ENCODE data around the gene SPATS2. TPM values are rescaled to one million over a fixed set of nuclear protein-coding genes. Genes with fewer than 3 reads are reported as not detected.

Gene SPATS2
- total and polyA plus RNA-seq, 11 donors = 3.0 to 9.1 (median 5.7) TPM

DNA sequence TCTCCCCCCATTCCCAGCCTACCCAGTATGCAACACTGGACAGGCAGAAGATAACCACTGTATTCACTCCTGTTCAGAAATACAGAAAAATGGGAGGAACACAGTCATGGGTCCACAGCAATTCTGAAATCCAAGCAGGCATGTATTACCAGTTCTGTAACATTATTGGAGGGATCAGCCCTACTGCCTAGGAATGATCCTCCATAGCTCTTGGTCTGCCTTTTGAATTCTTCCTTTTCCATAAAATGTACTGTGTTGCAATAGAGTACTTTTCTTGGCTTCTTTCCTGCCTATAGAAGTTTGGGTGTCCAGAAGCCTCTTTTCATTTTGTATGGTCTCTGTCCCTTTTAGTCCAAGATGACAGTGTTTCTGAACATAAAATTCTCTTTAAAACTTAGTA is 46.5 kb downstream of the SPATS2 start:
- Histone ChIP-seq H3K27ac (no peak overlapping the region), H3K36me3 (no peaks in the 10 kb centered on the region), H3K4me3 (no peak overlapping the region), H3K4me1 (peaks cover 0 to 6% (median under 1%) of the 10 kb centered on the region in 12 donors), H3K27me3 (no peaks in the 10 kb centered on the region), H3K9me3 (no peaks in the 10 kb centered on the region)
- ATAC-seq = no peak
- TF ChIP-seq, protein P1, sequence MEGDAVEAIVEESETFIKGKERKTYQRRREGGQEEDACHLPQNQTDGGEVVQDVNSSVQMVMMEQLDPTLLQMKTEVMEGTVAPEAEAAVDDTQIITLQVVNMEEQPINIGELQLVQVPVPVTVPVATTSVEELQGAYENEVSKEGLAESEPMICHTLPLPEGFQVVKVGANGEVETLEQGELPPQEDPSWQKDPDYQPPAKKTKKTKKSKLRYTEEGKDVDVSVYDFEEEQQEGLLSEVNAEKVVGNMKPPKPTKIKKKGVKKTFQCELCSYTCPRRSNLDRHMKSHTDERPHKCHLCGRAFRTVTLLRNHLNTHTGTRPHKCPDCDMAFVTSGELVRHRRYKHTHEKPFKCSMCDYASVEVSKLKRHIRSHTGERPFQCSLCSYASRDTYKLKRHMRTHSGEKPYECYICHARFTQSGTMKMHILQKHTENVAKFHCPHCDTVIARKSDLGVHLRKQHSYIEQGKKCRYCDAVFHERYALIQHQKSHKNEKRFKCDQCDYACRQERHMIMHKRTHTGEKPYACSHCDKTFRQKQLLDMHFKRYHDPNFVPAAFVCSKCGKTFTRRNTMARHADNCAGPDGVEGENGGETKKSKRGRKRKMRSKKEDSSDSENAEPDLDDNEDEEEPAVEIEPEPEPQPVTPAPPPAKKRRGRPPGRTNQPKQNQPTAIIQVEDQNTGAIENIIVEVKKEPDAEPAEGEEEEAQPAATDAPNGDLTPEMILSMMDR (IDR thresholded peaks at IDR 0.05) = no peak
- TF ChIP-seq POLR2A (IDR thresholded peaks at IDR 0.05) = no peak
- intact Hi-C loops (cut with DNase I) = no loop called here
- no peak for DNase-seq

- intact Hi-C loops (cut with DNase I) = no loop called here
- Histone ChIP-seq H3K27me3 (no peaks in the 10 kb centered on the region), H3K4me1 (peaks cover 0 to 12% (median 3%) of the 10 kb centered on the region in 12 donors), H3K4me3 (no peak overlapping the region), H3K27ac (no peak overlapping the region), H3K9me3 (no peaks in the 10 kb centered on the region), H3K36me3 (no peaks in the 10 kb centered on the region)
- ATAC-seq (no peak), DNase-seq (no peak)
- no peak for TF ChIP-seq POLR2A (IDR thresholded peaks at IDR 0.05)
- TF ChIP-seq, protein P1 (IDR thresholded peaks at IDR 0.05) = no peak
- WGBS, 4 donors = 88% methylated on average over 2 of the region's 2 CpGs
Observed at GRCh38 chr12:49414364-49414763, 47.1 kb downstream of the SPATS2 start.

GRCh38 chr12:49415521-49415970 is 48.3 kb downstream of the SPATS2 start:
- H3K36me3 ChIP-seq = no peaks in the 10 kb centered on the region
- H3K27ac ChIP-seq = no peak overlapping the region
- no peaks in the 10 kb centered on the region for H3K27me3 ChIP-seq
- H3K4me1 ChIP-seq = peaks cover 0 to 12% (median 5%) of the 10 kb centered on the region in 12 donors
- WGBS, 4 donors = 95 to 97% (median 97%) methylated on average over 3 of the region's 3 CpGs
- DNase-seq (no peak), ATAC-seq (no peak)
- TF ChIP-seq POLR2A (IDR thresholded peaks at IDR 0.05) = no peak
- TF ChIP-seq, protein P1 (IDR thresholded peaks at IDR 0.05) = no peak
- H3K4me3 ChIP-seq = no peak overlapping the region
- no peaks in the 10 kb centered on the region for H3K9me3 ChIP-seq
- intact Hi-C loops (cut with DNase I) = no loop called here

GRCh38 chr12:49416892-49417291 is 49.6 kb downstream of the SPATS2 start:
- Histone ChIP-seq H3K9me3 (no peaks in the 10 kb centered on the region), H3K27me3 (no peaks in the 10 kb centered on the region), H3K27ac (no peak overlapping the region), H3K4me3 (no peak overlapping the region), H3K4me1 (peaks cover 0 to 12% (median 5%) of the 10 kb centered on the region in 12 donors), H3K36me3 (no peaks in the 10 kb centered on the region)
- intact Hi-C loops (cut with DNase I) = no loop called here
- 64 to 95% (median 83%) methylated on average over 2 of the region's 2 CpGs for WGBS, 4 donors
- TF ChIP-seq, protein P1 (IDR thresholded peaks at IDR 0.05) = no peak
- TF ChIP-seq POLR2A (IDR thresholded peaks at IDR 0.05) = no peak
- DNase-seq (no peak), ATAC-seq (no peak)

Data from heart left ventricle (tissue), 16 donors.